Midbrain (tissue), 1 donor: ENCODE results near the gene COG1.

Experiments
- DNase-seq: peaks from one replicate; lab custom pipeline; 2025; lab: John Stamatoyannopoulos, UW

The COG1 gene

GRCh38 chr17:73168667-73169066 is 24.2 kb upstream of the COG1 start:
- DNase-seq = no peak

- DNase-seq = no peak
Observed at GRCh38 chr17:73170324-73170723, 22.5 kb upstream of the COG1 start.

DNA sequence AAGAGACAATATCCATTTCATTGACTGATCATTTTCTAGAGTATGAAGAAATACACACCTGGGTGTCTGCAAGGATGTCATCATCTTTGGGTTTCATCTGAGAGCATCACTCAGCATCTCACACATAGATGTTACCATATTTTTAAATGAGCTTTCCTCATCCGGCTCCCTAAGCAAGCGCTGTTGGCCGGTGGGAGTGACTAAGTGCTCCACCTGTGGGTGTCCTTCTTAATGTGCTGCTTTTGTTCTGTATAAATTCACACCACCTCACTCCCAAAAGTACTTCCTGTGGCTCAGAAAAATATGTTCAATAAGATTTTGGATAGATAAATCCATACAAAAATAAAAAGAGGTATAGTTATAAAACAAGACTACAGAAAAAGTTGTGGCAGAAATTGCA is 20.6 kb upstream of the COG1 start:
- DNase-seq = no peak

- no peak for DNase-seq
Observed at GRCh38 chr17:73174126-73174525, 18.7 kb upstream of the COG1 start.

GRCh38 chr17:73175962-73176565 is 16.8 kb upstream of the COG1 start:
- DNase-seq = no peak

DNA sequence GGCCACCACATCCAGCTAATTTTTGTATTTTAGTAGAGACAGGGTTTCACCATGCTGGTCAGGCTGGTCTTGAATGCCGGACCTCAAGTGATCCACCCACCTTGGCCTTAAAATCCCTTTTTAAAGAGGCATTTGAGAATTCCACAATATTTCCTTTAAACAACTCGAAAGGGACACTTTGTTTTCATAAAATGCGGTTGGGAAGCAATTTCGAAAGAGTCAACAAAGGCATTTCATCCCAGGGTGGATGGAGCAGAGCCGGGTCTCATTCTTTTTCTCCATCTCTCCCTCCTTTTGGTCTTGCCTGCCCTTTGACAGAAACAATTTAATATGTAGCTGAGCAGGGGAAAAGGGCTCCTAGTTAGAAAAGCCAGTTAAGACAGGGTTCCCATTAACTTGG is 13.5 kb upstream of the COG1 start:
- DNase-seq = no peak

- no peak for DNase-seq
Observed at GRCh38 chr17:73179878-73180277, 13.0 kb upstream of the COG1 start.

GRCh38 chr17:73182616-73183310 is 10.1 kb upstream of the COG1 start:
- DNase-seq = no peak

DNA sequence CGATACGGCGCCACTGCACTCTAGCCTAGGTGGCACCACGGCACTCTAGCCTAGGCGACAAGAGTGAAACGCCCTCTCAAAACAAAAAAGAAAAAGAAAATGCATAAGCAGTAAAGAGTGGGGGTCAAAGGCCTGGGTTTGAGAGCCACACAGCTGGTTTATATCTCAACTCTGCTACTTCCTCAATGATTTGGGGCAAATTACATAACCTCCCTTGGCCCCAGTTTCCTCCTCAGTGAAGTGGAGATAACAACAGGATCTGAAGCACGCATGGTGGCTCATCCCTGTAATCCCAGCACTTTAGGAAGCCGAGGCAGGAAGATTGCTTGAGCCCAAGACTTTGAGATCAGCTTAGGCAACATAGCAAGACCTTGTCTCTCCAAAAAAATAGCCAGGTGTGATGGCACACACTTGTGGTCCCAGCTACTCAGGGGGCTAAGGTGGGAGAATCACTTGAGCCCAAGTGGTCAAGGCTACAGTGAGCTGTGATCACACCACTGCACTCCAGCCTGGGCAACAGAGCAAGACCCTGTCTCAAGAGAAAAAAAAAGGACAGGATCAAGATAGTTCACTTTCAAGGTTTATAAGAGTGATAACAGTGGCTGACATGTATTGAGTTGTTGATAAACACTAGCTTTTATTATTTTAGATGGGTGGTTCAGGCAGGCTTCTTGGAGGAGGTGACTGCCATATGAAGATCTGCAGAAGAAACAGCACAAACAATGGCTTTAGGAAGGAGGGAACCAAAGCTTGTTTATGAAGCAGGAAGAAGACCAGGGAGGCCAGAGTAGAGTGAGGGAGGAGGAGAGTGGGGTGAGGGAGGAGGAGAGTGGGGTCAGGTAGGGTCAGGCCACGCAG is 8.5 kb upstream of the COG1 start:
- DNase-seq = no peak

DNA sequence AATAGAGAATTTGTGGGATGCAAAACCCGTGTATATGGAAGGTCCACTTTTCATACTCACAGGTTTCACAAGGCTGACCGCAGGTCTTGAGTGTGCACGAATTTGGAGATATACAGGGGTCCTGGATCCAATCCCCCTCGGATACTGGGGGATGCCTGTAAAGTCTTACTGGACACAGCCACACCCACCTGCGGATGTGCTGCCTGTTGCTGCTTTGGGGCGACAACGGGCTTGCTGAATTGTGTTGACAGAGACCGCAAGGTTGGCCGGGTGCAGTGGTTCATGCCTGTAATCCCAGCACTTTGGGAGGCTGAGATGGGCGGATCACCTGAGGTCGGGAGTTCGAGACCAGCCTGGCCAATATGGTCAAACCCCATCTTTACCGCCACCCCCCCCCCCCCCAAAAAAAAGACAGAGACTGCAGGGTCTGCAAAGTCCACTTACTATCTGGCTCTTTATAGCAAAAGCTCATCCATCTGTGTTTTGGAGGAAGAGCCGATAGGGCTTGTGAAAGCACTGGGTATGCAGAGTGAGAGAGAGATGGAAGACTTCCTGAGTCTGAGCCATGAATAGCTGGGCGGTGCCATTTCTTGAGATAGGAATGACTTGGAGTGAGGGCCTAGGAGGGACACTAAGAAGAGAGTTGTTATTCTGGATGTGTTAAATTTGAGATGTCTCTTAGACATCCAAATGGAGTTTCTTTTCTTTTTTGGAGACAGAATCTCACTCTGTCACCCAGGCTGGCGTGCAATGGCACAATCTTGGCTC is 6.4 kb upstream of the COG1 start:
- DNase-seq = no peak

GRCh38 chr17:73187203-73187769 is 5.6 kb upstream of the COG1 start:
- DNase-seq = no peak

DNA sequence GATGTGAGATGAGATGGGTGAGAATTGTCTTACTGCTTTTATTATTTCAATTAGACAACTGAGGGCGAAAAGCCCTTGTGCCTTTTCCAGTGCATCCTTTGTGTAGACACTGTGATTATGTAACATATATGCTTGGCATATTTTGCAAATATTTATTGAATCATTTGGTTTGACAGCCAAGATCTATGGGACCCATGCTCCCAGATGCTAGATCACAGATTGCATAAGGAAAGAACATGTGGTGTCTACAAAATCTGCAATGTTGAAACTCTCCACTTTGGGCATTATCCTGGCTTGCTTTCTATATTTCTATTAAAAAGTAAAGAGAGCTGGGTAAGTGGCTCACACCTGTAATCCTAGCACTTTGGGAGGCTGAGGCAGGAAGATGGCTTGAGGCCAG is 4.8 kb upstream of the COG1 start:
- no peak for DNase-seq

DNA sequence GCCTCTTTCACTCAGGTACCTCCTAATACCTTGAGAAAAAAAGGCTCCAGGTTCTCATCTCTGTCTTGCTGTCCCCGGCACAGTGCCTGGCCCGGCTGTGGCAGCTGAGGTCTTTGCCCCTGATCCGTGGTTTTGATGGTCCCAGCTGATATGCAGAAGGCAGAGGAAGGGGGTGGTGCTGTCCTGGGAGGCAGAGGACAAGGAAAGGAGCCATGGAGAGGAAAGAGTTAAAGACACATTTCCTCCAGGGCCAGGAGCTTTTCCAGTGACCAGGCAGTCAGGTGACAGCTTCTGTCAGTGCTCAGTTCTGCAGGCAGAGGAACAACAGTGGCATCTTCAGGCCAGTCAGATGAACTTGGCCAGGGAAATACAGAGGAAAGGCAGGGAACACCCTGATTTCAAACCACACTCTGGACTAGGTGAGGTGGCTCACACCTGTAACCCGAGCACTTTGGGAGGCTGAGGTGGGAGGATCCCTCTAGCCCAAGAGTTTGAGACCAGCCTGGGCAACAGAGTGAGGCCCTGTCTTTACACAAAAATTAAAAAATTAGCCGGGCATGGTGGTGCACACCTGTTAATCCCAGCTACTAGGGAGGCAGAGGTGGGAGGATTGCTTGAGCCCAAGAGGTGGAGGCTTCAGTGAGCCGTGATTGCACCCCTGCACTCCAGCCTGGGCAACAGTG is 3.3 kb upstream of the COG1 start:
- peak; percentile 58 for DNase-seq

DNA sequence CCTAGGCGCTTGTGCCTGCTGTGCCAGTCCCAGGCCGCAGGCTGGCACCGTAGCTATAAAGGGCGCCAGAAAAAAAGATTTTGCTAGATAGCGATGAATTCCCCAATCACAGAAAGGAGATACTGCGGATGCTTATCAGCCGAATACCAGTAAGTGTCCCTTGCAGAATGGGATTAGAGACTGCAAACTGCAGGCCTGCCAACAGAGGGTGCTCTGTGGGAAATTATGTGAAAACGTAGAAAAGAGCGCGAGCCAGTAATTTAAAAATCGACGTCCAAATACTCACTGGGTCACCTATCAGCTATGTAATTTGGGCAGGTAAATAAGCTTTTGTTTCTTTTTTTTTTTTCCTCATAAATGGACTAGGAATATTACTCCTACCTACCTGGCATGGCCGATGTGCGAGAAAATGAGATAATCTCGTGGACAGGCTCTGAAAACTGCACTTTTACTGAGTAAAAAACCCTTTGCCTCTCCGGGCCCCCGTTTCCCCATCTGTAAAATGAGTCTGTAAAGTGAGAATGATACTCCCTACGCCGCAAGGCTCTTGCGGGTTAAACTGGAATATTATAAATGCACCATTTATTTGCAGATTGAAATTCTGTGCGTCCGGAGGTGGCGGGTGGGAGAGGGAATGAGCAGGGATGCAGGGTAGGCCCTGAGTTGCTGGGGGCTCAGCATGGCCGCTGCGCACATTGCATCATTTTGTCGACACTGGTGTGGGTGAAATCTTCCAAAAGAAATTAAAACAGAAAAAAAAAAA is 1.2 kb upstream of the COG1 start:
- DNase-seq = peak; percentile 78

- peak; percentile 67 for DNase-seq
Observed at GRCh38 chr17:73192206-73192893, 505 bp upstream of the COG1 start.

DNA sequence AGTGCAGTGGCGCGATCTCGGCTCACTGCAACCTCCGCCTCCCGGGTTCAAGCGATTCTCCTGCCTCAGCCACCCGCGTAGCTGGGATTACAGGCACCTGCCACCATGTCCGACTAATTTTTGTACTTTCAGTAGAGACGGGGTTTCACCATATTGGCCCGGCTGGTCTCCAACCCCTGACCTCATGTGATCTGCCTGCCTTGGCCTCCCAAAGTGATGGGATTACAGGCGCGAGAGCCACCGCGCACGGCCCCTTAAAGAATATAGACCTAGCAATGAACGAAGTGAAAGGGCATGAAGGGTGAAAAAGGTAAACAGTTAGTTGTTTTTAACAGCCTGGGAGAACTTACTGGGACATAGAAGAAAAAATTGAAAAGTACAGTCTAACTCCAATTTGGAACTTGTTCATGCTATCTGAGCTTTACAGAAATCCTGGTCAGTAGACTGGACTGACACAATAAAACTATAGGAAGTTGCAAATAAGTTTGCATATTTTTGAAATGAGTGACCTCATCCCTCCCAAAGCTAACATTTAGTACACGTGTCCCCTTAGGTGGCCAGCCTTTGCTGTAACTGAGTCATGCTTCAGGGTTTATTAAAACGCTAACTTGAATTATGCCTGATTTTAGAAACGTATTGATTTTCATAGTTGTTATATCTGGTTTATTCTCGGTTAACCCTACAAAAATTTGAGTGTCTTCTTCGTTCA is 1.8 kb downstream of the COG1 start:
- no peak for DNase-seq

GRCh38 chr17:73196500-73196899 is 3.6 kb downstream of the COG1 start:
- DNase-seq = no peak

DNA sequence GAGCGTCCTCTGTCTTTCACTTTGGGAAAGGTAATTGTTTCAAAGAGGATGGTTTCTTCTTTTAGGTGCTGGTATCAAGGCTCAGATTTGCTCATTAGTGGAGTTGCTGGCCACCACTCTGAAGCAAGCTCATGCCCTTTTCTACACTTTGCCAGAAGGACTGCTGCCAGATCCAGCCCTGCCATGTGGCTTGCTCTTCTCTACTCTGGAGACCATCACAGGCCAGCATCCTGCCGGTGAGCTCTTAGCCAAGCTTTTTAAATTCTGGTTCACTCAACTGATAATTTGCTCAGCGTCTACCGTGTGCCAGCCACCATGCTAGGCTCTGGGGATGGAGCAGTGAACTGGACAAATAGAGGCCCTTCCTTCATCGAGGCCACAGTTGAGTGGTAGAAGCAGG is 4.3 kb downstream of the COG1 start:
- no peak for DNase-seq

GRCh38 chr17:73198201-73198929 is 5.5 kb downstream of the COG1 start:
- no peak for DNase-seq
